DND-41 (cell line): ENCODE measurements around the gene NMB.

ENCODE experiments used
- CTCF ChIP-seq: IDR thresholded peaks from 2 replicates; pipeline ENCODE4 v1.5.1; 2012; ENCODE audit warnings: borderline replicate concordance, low read length, moderate library complexity, mild to moderate bottlenecking; ENCODE audit not compliant: poor library complexity, severe bottlenecking; ENCODE audit errors: extremely low read depth
- EZH2 ChIP-seq: IDR thresholded peaks from 3 replicates; pipeline ENCODE4 v1.6.1; 2012; ENCODE audit warnings: borderline replicate concordance, low read depth, mild to moderate bottlenecking, moderate library complexity, low read length, inconsistent platforms; ENCODE audit not compliant: severe bottlenecking

- TF ChIP-seq CTCF (no peak), EZH2 (no peak)
These were observed 11.7 kb upstream of the NMB start for GRCh38 chr15:84669726-84670125.
